KOPT-K1 (cell line): ENCODE data around the gene FZD10.

Experiments
- H3K27ac ChIP-seq: fragments of 200-600 bp; sonication (generic); 2 replicates; pipeline ENCODE4 v1.5.1; 2016; ENCODE audit warnings: antibody characterized with exemption, mild to moderate bottlenecking, low read depth, low read length; ENCODE audit not compliant: poor library complexity, severe bottlenecking
- H3K36me3 ChIP-seq: fragments of 200-600 bp; sonication (generic); 2 replicates; pipeline ENCODE4 v1.5.1; 2017; ENCODE audit warnings: antibody characterized with exemption, mild to moderate bottlenecking, low read length, moderate library complexity; ENCODE audit not compliant: insufficient read depth
- H3K9me3 ChIP-seq: fragments of 200-600 bp; sonication (generic); 2 replicates; pipeline ENCODE4 v1.5.1; 2017; ENCODE audit warnings: antibody characterized with exemption, low read length, mild to moderate bottlenecking; ENCODE audit not compliant: insufficient read depth, poor library complexity, severe bottlenecking

FZD10 gene

DNA sequence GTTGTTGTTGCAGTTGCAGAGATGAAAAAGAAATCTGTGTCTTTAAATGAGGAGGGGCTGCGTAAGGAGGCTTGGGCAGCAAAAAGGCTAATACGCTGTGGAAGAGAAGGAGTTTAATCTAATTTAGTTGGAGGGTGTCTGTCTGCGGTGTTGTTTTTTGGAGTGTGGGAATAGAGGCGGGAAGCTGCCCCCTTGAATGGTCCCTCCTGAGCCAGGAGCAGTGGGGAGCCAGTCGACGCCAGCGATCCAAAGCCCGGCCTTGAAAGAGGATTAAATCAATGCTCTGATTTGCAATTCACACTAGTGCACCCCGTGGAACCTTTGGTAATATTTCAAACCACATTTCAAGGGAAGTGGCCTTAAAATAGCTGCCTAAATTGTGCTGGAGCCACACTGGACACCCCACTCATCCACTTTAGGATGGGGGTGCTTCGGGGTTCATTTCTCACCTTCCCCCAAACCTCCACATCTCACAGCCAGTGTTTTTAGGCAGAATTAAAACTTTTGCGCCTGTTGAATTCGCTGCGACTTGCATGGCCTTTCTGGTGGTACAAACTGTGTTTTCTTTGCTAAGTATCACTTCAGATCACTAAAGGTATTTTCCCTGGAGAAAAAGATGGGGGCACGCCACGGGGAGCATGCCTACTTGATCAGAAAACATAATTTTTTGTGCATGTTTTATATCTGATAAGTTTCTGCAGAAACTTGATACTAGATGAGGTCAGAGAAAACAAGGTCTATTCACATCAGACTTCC is 4.1 kb upstream of the FZD10 start:
- Histone ChIP-seq H3K27ac (no peak overlapping the region), H3K36me3 (no peaks in the 10 kb centered on the region), H3K9me3 (peaks cover 9% of the 10 kb centered on the region)

- H3K27ac ChIP-seq: no peak overlapping the region
- H3K9me3 ChIP-seq: peaks cover 9% of the 10 kb centered on the region
- no peaks in the 10 kb centered on the region for H3K36me3 ChIP-seq
Measured at GRCh38 chr12:130158754-130159059, 3.6 kb upstream of the FZD10 start.

DNA sequence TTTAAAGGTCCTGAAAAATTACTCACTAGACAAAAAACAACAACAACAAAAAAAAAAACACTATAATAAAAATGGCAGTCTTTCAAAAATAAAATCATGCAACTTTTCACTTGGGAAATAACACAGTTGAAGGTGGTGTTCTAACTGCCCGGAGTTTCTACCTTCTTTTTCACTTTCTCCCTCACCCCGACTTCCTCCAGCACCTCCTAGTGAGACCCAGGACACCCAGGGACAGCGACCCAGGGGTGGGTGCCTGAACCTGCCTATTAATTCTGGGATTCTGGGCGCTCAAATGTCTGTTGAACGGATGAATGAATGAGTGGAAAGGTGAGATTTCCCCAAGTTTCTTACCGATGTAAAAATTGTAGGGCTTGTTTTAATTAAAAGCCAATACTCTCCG is 2.0 kb upstream of the FZD10 start:
- no peaks in the 10 kb centered on the region for H3K36me3 ChIP-seq
- H3K27ac ChIP-seq: no peak overlapping the region
- H3K9me3 ChIP-seq: peaks cover 9% of the 10 kb centered on the region

GRCh38 chr12:130160711-130161231 is 1.5 kb upstream of the FZD10 start:
- Histone ChIP-seq H3K36me3 (no peaks in the 10 kb centered on the region), H3K9me3 (peaks cover 9% of the 10 kb centered on the region), H3K27ac (no peak overlapping the region)

DNA sequence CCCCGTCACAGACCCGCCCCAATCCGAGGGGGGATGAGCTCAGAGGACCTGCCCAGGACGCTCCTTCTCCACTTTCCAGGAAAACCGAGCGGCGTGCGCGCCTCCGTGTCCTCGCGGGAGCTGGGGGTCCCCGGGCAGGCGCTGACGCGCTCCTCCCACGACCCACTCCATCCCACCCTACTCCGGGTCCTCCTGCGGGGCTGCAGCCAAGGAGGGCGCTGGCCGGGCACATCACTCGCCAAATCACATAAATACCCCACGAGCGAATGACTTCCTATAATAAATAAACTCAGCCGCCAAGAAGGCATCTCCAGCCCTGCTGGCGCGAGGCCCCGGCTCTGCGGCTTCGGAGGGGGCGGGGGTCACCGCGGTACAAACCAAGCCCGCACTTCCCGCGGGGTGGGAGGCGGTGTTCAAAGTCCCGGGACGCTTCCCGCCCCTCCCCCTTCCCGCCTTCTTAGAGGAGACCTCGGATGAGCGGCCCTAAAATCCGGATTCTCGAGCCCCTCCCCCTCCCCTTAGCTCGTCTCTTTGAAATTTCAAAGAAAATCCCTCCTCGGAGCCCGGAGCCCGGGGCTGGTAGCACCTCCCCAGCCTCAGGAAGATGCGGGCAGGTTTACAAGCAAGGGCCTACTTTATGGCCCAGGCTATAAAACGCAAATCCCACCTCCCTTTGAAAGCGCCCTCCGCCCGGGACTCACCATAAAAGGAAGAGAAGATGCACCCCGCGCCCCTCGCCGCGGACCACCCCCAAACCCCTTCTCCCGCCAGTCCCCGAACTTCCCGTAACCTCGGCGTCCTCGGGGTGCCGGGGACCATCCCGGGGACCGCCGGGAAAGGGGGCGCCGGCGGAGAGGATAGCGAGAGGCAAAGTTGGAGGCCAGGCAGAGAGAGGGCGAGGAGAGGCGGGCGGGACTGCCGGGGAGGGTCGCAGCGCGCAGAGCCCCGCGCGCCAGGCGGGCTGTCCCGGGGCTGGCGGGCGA is 712 bp upstream of the FZD10 start:
- H3K36me3 ChIP-seq: no peaks in the 10 kb centered on the region
- peaks cover 9% of the 10 kb centered on the region for H3K9me3 ChIP-seq
- H3K27ac ChIP-seq: no peak overlapping the region

DNA sequence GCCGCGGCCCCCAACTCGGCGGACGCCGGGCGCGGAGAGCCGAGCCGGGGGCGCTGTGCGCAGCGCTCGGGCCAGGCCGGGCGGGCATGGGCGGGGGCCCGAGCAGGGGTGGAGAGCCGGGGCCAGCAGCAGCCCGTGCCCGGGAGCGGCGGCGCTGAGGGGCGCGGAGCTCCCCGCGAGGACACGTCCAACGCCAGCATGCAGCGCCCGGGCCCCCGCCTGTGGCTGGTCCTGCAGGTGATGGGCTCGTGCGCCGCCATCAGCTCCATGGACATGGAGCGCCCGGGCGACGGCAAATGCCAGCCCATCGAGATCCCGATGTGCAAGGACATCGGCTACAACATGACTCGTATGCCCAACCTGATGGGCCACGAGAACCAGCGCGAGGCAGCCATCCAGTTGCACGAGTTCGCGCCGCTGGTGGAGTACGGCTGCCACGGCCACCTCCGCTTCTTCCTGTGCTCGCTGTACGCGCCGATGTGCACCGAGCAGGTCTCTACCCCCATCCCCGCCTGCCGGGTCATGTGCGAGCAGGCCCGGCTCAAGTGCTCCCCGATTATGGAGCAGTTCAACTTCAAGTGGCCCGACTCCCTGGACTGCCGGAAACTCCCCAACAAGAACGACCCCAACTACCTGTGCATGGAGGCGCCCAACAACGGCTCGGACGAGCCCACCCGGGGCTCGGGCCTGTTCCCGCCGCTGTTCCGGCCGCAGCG is 639 bp downstream of the FZD10 start:
- H3K27ac ChIP-seq: no peak overlapping the region
- H3K9me3 ChIP-seq: peaks cover 9% of the 10 kb centered on the region
- H3K36me3 ChIP-seq: no peaks in the 10 kb centered on the region

DNA sequence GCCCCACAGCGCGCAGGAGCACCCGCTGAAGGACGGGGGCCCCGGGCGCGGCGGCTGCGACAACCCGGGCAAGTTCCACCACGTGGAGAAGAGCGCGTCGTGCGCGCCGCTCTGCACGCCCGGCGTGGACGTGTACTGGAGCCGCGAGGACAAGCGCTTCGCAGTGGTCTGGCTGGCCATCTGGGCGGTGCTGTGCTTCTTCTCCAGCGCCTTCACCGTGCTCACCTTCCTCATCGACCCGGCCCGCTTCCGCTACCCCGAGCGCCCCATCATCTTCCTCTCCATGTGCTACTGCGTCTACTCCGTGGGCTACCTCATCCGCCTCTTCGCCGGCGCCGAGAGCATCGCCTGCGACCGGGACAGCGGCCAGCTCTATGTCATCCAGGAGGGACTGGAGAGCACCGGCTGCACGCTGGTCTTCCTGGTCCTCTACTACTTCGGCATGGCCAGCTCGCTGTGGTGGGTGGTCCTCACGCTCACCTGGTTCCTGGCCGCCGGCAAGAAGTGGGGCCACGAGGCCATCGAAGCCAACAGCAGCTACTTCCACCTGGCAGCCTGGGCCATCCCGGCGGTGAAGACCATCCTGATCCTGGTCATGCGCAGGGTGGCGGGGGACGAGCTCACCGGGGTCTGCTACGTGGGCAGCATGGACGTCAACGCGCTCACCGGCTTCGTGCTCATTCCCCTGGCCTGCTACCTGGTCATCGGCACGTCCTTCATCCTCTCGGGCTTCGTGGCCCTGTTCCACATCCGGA is 1.4 kb downstream of the FZD10 start:
- Histone ChIP-seq H3K27ac (no peak overlapping the region), H3K9me3 (peaks cover 9% of the 10 kb centered on the region), H3K36me3 (no peaks in the 10 kb centered on the region)

- no peaks in the 10 kb centered on the region for H3K36me3 ChIP-seq
- H3K9me3 ChIP-seq: peaks cover 9% of the 10 kb centered on the region
- H3K27ac ChIP-seq: no peak overlapping the region
Measured at GRCh38 chr12:130164216-130164542, 1.9 kb downstream of the FZD10 start.

GRCh38 chr12:130164936-130165335 is 2.7 kb downstream of the FZD10 start:
- peaks cover 9% of the 10 kb centered on the region for H3K9me3 ChIP-seq
- no peak overlapping the region for H3K27ac ChIP-seq
- no peaks in the 10 kb centered on the region for H3K36me3 ChIP-seq

DNA sequence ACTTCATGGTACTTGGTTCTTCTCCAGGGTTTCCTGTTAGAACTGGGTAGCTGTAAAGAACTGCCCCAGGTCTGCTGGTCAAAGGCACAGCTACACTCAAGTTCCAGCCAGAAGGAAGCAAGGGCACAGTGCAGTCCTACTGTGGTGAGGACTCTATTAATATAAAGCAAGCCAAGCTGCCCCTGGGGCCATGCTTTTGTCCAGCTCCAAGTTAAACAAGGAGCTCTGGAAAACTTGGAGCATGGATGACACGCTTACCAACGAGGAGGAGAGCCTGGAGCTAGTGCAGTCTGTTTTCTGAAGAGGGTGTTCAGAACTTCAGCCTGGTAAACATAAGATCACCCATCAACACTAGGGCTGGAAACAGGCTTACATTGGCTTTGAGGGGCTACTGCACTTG is 4.0 kb downstream of the FZD10 start:
- Histone ChIP-seq H3K27ac (no peak overlapping the region), H3K36me3 (no peaks in the 10 kb centered on the region)

GRCh38 chr12:130167537-130167936 is 5.3 kb downstream of the FZD10 start:
- Histone ChIP-seq H3K9me3 (peaks cover 6% of the 10 kb centered on the region), H3K36me3 (no peaks in the 10 kb centered on the region), H3K27ac (no peak overlapping the region)

More for the DNA sequence above, 4.0 kb downstream of the FZD10 start:
- no peaks in the 10 kb centered on the region for H3K9me3 ChIP-seq

DNA sequence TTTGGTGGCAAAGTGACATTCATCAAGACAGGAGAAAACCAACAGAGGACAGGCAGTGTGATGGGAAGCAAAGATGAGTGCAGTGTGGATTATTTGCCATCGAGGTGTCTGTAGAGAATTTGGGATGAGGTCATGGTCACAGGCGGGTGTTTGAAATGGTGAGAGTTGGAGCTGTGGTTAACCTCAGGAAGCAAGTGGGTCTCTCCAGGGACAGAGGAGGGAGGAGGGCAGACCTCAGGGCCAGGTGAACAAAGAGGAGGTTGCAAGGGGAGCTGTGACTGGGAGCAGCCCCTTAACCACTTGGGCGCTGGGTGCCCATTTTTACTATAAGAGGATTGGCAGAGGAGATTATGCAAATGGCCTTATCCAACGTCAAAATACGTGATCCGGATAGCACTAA is 7.0 kb downstream of the FZD10 start:
- peaks cover 6% of the 10 kb centered on the region for H3K9me3 ChIP-seq
- no peaks in the 10 kb centered on the region for H3K36me3 ChIP-seq
- H3K27ac ChIP-seq: no peak overlapping the region

- Histone ChIP-seq H3K9me3 (peaks cover 6% of the 10 kb centered on the region), H3K27ac (no peak overlapping the region), H3K36me3 (no peaks in the 10 kb centered on the region)
Measured at GRCh38 chr12:130169924-130170323, 7.7 kb downstream of the FZD10 start.

DNA sequence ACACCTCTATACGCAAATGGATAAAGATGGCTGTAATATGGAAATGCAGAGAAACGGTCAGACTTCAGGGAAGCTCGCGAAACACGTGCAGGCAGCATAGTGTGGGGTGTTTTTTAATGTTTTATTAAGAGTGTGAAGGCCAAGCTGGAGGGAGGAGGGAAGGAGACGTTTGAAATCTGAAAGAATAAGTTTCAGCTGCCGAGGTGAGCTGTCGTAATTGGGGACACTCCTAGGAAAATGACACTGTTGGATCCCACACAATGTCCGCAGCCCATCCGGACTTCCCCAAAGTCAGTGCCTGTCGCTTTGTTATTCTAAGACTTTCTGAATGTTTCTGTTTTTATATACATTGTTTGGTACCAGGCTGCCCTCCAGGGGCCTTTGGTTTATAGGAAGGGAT is 8.3 kb downstream of the FZD10 start:
- H3K9me3 ChIP-seq: peaks cover 6% of the 10 kb centered on the region
- H3K27ac ChIP-seq: no peak overlapping the region
- H3K36me3 ChIP-seq: no peaks in the 10 kb centered on the region
